Gastrocnemius medialis (tissue), 4 donors: Measurements from ENCODE around the gene C1orf198. TPM values are rescaled to one million over a fixed set of nuclear protein-coding genes. Genes with fewer than 3 reads are reported as not detected.

Experiments used
- ATAC-seq, 2 donors: fragments of 150-250 bp; one replicate each; pipeline ENCODE4 v1.9.1; 2016
- DNase-seq, 2 donors: peaks; one replicate each; pipeline ENCODE4 v3.0.0-alpha.2; 2019
- H3K27ac ChIP-seq, 4 donors: fragments of 200-600 bp; sonication (generic); 1 replicate in 1 of 4; 2 replicates in 3 of 4; pipeline ENCODE4 v1.5.1; 2016 to 2018; ENCODE audit warnings: mild to moderate bottlenecking in 2 of 4, moderate library complexity in 1 of 4
- H3K27me3 ChIP-seq, 3 donors: fragments of 200-600 bp; sonication (generic) in 2 of 3; 1 replicate in 1 of 3; 2 replicates in 2 of 3; pipeline versions ENCODE4 v1.5.1 to v1.6.0; 2016 to 2019; ENCODE audit warnings: mild to moderate bottlenecking in 1 of 3, moderate library complexity in 1 of 3
- H3K36me3 ChIP-seq, 2 donors: fragments of 200-600 bp; sonication (generic) in 1 of 2; one replicate each; pipeline ENCODE4 v1.5.1; 2017 to 2018
- H3K4me1 ChIP-seq, 2 donors: fragments of 200-600 bp; sonication (generic) in 1 of 2; one replicate each; pipeline ENCODE4 v1.5.1; 2016 to 2017; ENCODE audit warnings: mild to moderate bottlenecking in 2 of 2
- H3K4me3 ChIP-seq, 4 donors: fragments of 200-600 bp; sonication (generic) in 3 of 4; 1 replicate in 1 of 4; 2 replicates in 3 of 4; pipeline ENCODE4 v1.5.1; 2016 to 2019; ENCODE audit warnings: mild to moderate bottlenecking in 2 of 4
- H3K9me3 ChIP-seq, 3 donors: fragments of 200-600 bp; sonication (generic) in 2 of 3; 1 replicate in 1 of 3; 2 replicates in 2 of 3; pipeline ENCODE4 v1.5.1; 2016 to 2019
- POLR2A ChIP-seq, 2 donors: fragments of 450-650 bp; IDR thresholded peaks; one replicate each; pipeline ENCODE4 v1.6.1; 2017; ENCODE audit warnings: antibody characterized with exemption in 2 of 2, mild to moderate bottlenecking in 2 of 2, moderate library complexity in 2 of 2
- in situ Hi-C, 4 donors: fragments of 200-750 bp; cut with MboI; loops; one replicate each; pipeline versions ENCODE4 v1.15.0 to v1.8.0; 2017; ENCODE audit warnings: low sequenced_read_pairs in 4 of 4
- intact Hi-C: fragments of 100-400 bp; cut with DNase I; formaldehyde crosslinking; loops from one replicate; pipeline ENCODE4 v1.15.1; 2023; ENCODE audit warnings: low total_unique reads
- total RNA-seq, 4 donors: library from RNA; depleted of rRNA; stranded (reverse); fragments of >200 nt; gene quantifications; one replicate each; pipeline versions ENCODE4 v1.1.0 to v1.2.3, GENCODE V29; 2016
- TF ChIP-seq, protein P1 (sequence below), 5 experiments: fragments of 450-650 bp in 3 of 5; fragments of 200-600 bp in 2 of 5; sonication (generic) in 2 of 5; IDR thresholded peaks in 4 of 5; conservative IDR thresholded peaks in 1 of 5; 1 replicate in 4 of 5; 2 replicates in 1 of 5; pipeline ENCODE4 v1.5.1; 2016 to 2019; ENCODE audit warnings: antibody characterized with exemption in 5 of 5, mild to moderate bottlenecking in 3 of 5, moderate library complexity in 3 of 5

The C1orf198 gene
- total RNA-seq, 4 donors from 2014 or later = 281 to 590 (median 339) TPM

DNA sequence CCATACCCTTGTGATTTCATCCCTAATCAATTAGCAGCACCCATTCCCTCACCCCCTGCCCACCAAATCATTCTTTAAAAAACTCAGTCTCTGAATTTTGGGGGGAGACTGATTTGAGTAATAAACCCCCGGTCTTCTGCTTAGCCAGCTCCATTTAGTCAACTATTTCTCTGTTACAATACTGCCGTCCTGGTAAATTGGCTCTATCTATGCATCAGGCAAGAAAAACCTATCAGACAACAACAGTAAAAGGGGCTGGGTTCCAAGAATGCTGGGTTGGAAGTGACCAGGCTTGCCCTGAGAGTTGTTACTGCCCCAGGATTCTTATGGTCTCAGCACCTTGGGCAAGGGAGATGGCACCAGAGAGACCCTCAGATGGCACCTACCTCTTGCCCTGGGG lies 16.3 kb upstream of the C1orf198 start:
- intact Hi-C loops (no loop called here), in situ Hi-C loops (no loop called here)
- no peak for ATAC-seq

DNA sequence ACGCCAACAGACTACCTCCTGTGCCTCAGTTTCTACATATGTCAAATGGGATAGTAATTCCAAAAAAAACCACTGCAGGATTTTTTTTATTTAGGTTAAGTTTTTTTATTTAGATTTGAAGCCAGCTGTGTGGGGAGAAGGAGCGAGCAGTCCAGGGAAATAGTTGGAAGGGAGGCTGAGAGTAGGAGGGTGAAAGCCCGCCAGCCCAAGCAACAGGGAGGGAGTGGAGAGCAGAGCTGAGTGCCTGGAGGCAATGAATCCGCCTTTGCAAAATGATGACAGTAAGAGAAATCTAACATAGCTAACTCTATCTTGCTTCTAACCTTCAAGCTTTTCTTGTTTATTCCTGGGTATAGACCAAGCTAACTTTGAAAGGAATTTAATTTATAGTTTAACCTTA lies 15.6 kb upstream of the C1orf198 start:
- Histone ChIP-seq H3K27ac (no peak overlapping the region), H3K27me3 (peaks cover 0 to 6% (median 0%) of the 10 kb centered on the region in 3 donors), H3K4me3 (no peak overlapping the region), H3K9me3 (no peaks in the 10 kb centered on the region), H3K36me3 (no peaks in the 10 kb centered on the region), H3K4me1 (no peaks in the 10 kb centered on the region)
- intact Hi-C loops = no loop called here
- no peak for DNase-seq
- no peak for ATAC-seq
- in situ Hi-C loops = no loop called here
- TF ChIP-seq POLR2A (IDR thresholded peaks at IDR 0.05) = no peak
- TF ChIP-seq, protein P1, sequence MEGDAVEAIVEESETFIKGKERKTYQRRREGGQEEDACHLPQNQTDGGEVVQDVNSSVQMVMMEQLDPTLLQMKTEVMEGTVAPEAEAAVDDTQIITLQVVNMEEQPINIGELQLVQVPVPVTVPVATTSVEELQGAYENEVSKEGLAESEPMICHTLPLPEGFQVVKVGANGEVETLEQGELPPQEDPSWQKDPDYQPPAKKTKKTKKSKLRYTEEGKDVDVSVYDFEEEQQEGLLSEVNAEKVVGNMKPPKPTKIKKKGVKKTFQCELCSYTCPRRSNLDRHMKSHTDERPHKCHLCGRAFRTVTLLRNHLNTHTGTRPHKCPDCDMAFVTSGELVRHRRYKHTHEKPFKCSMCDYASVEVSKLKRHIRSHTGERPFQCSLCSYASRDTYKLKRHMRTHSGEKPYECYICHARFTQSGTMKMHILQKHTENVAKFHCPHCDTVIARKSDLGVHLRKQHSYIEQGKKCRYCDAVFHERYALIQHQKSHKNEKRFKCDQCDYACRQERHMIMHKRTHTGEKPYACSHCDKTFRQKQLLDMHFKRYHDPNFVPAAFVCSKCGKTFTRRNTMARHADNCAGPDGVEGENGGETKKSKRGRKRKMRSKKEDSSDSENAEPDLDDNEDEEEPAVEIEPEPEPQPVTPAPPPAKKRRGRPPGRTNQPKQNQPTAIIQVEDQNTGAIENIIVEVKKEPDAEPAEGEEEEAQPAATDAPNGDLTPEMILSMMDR (IDR thresholded peaks at IDR 0.05 in 4 of 5, conservative IDR thresholded peaks at IDR 0.05 in 1 of 5) = no peak

More for the DNA sequence above, 16.3 kb upstream of the C1orf198 start:
- DNase-seq = no peak
- no peaks in the 10 kb centered on the region for H3K36me3 ChIP-seq
- no peaks in the 10 kb centered on the region for H3K4me1 ChIP-seq
- no peaks in the 10 kb centered on the region for H3K9me3 ChIP-seq
- no peak overlapping the region for H3K27ac ChIP-seq
- H3K4me3 ChIP-seq = no peak overlapping the region
- TF ChIP-seq POLR2A (IDR thresholded peaks at IDR 0.05) = no peak
- TF ChIP-seq, protein P1 (IDR thresholded peaks at IDR 0.05 in 4 of 5, conservative IDR thresholded peaks at IDR 0.05 in 1 of 5) = no peak
- H3K27me3 ChIP-seq = peaks cover 0 to 6% (median 0%) of the 10 kb centered on the region in 3 donors

- H3K27ac ChIP-seq = no peak overlapping the region
- ATAC-seq (no peak), DNase-seq (no peak)
- intact Hi-C loops (no loop called here), in situ Hi-C loops (no loop called here)
- TF ChIP-seq, protein P1 (IDR thresholded peaks at IDR 0.05 in 4 of 5, conservative IDR thresholded peaks at IDR 0.05 in 1 of 5) = no peak
- no peak for TF ChIP-seq POLR2A (IDR thresholded peaks at IDR 0.05)
- peaks cover 0 to 6% (median 0%) of the 10 kb centered on the region in 3 donors for H3K27me3 ChIP-seq
- H3K36me3 ChIP-seq = no peaks in the 10 kb centered on the region
- no peak overlapping the region for H3K4me3 ChIP-seq
- H3K4me1 ChIP-seq = no peaks in the 10 kb centered on the region
- no peaks in the 10 kb centered on the region for H3K9me3 ChIP-seq
Observed at GRCh38 chr1:230879778-230880177, 11.5 kb upstream of the C1orf198 start.

DNA sequence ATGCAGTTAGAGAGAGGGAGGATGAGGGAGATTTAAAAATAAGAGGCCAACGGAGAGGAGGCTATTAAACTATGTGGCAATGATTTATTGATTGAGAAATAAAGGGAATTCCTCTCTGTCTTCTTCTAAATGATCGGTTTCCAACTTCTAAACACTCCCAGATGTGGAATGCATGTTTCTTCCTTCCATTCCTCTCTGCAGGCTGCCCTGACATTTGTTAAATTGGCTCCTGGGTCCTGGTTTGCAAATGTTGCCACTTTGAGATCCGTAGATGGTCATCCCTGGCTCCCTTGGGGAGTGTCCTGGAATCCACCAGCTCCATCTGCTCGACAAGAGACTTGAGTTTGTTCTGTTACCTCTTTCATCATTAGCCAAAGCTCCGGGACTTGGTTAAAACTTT lies 10.3 kb upstream of the C1orf198 start:
- no peaks in the 10 kb centered on the region for H3K9me3 ChIP-seq
- no peak overlapping the region for H3K27ac ChIP-seq
- no peaks in the 10 kb centered on the region for H3K36me3 ChIP-seq
- no peak overlapping the region for H3K4me3 ChIP-seq
- in situ Hi-C loops = no loop called here
- peak; percentile 48 to 87 for ATAC-seq
- TF ChIP-seq POLR2A (IDR thresholded peaks at IDR 0.05) = no peak
- TF ChIP-seq, protein P1 (IDR thresholded peaks at IDR 0.05 in 4 of 5, conservative IDR thresholded peaks at IDR 0.05 in 1 of 5) = no peak
- peaks cover 0 to 6% (median 0%) of the 10 kb centered on the region in 3 donors for H3K27me3 ChIP-seq
- intact Hi-C loops = no loop called here
- H3K4me1 ChIP-seq = no peaks in the 10 kb centered on the region
- peak; percentile 49 to 78 for DNase-seq
